OCI-LY3 (cell line): ENCODE data around the gene CSF2.

Experiments used
- EZH2phosphoT487 ChIP-seq: fragments of 200-600 bp; shearing (Covaris generic); IDR thresholded peaks from 2 replicates; pipeline ENCODE4 v1.6.1; 2018; ENCODE audit warnings: antibody characterized with exemption, mixed run types, low read depth
- TF ChIP-seq, protein P1 (sequence below): fragments of 200-600, 300-600 bp; sonication (generic); IDR thresholded peaks from 2 replicates; pipeline ENCODE4 v1.5.1; 2014; ENCODE audit warnings: antibody characterized with exemption, low read length, low read depth

DNA sequence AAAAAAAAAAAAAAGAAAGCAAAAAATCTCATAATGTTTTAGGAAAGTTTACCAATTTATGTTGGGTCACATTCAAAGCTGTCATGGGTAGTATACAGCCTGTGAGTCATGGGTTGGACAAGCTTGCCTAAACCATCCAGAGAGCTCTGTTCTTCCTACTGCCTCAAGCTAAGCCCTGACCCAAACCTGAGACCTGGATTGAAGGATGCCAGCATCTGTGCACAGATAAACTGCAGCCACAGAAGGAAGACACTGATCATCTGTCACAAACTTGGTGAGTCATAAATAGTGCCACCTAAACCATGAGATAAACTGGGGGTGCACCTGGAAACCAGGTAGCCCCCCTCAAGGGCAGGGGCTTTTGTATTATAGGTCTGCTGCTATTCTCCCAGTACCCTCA, 31.0 kb downstream of the CSF2 start:
- TF ChIP-seq, protein P1, sequence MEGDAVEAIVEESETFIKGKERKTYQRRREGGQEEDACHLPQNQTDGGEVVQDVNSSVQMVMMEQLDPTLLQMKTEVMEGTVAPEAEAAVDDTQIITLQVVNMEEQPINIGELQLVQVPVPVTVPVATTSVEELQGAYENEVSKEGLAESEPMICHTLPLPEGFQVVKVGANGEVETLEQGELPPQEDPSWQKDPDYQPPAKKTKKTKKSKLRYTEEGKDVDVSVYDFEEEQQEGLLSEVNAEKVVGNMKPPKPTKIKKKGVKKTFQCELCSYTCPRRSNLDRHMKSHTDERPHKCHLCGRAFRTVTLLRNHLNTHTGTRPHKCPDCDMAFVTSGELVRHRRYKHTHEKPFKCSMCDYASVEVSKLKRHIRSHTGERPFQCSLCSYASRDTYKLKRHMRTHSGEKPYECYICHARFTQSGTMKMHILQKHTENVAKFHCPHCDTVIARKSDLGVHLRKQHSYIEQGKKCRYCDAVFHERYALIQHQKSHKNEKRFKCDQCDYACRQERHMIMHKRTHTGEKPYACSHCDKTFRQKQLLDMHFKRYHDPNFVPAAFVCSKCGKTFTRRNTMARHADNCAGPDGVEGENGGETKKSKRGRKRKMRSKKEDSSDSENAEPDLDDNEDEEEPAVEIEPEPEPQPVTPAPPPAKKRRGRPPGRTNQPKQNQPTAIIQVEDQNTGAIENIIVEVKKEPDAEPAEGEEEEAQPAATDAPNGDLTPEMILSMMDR, result no peak
- no peak for TF ChIP-seq EZH2phosphoT487
